Breast epithelium (tissue), 3 donors: Measurements from ENCODE around the gene TTC36.
"Not testable (repeated sequence)": the region's sequence is repeated elsewhere in the genome, so short reads cannot be mapped to it uniquely, and the experiment has no call there.

Experiments used
- CTCF ChIP-seq, 3 donors: fragments of 450-650 bp; IDR thresholded peaks; one replicate each; pipeline ENCODE4 v1.5.1; 2016 to 2017; ENCODE audit warnings: antibody characterized with exemption in 3 of 3, mild to moderate bottlenecking in 3 of 3, moderate library complexity in 3 of 3
- POLR2A ChIP-seq: fragments of 450-650 bp; IDR thresholded peaks from one replicate; pipeline ENCODE4 v1.6.1; 2016; ENCODE audit warnings: antibody characterized with exemption, mild to moderate bottlenecking, moderate library complexity
- POLR2AphosphoS5 ChIP-seq, 3 donors: sonication (generic); formaldehyde crosslinking; IDR thresholded peaks; one replicate each; pipeline ENCODE4 v1.6.1; 2017; ENCODE audit warnings: antibody characterized with exemption in 3 of 3

- not testable (repeated sequence) for TF ChIP-seq POLR2A; CTCF (IDR thresholded peaks at IDR 0.05); POLR2AphosphoS5 (IDR thresholded peaks at IDR 0.05)
These were observed 44.4 kb downstream of the TTC36 start for GRCh38 chr11:118571701-118572060.
